Mesothelial cell of epicardium (in vitro differentiated cells): ENCODE data around the gene RAMP3. TPM values are rescaled to one million over a fixed set of nuclear protein-coding genes. Genes with fewer than 3 reads are reported as not detected.

Experiments
- DNase-seq, 2 experiments: peaks; one replicate each; pipeline ENCODE4 v3.0.0; 2021; ENCODE audit warnings: low spot score in 2 of 2; ENCODE audit not compliant: unreplicated experiment in 2 of 2
- H3K27ac Mint-ChIP-seq: 2 replicates; pipeline ENCODE4 v1.8.0; 2021; ENCODE audit warnings: mixed read lengths
- H3K27me3 Mint-ChIP-seq: 2 replicates; pipeline ENCODE4 v1.8.0; 2021; ENCODE audit warnings: low read depth, mixed read lengths
- H3K36me3 Mint-ChIP-seq: 2 replicates; pipeline ENCODE4 v1.8.0; 2021; ENCODE audit warnings: mixed read lengths
- H3K4me1 Mint-ChIP-seq: 2 replicates; pipeline ENCODE4 v1.8.0; 2021; ENCODE audit warnings: mixed read lengths
- H3K4me3 Mint-ChIP-seq: 2 replicates; pipeline ENCODE4 v1.8.0; 2021; ENCODE audit warnings: mild to moderate bottlenecking, moderate library complexity, mixed read lengths
- H3K9me3 Mint-ChIP-seq: 2 replicates; pipeline ENCODE4 v1.8.0; 2021; ENCODE audit warnings: mixed read lengths
- total RNA-seq: library from RNA; stranded (reverse); gene quantifications from 3 replicates; pipeline ENCODE4 v1.2.1, GENCODE V29; 2021
- TF ChIP-seq, protein P1 (sequence below): fragments of 200-600 bp; sonication (generic); IDR thresholded peaks from one replicate; pipeline ENCODE4 v1.5.0; 2021; ENCODE audit warnings: antibody characterized with exemption; ENCODE audit not compliant: unreplicated experiment

RAMP3 gene
- total RNA-seq, 1 donor from 2014 or later, result not detected

- Mint-ChIP-seq H3K4me1 (no peaks in the 10 kb centered on the region), H3K36me3 (no peaks in the 10 kb centered on the region), H3K9me3 (no peaks in the 10 kb centered on the region), H3K4me3 (no peak overlapping the region), H3K27me3 (peaks cover 71% of the 10 kb centered on the region), H3K27ac (no peak overlapping the region)
- TF ChIP-seq, protein P1, sequence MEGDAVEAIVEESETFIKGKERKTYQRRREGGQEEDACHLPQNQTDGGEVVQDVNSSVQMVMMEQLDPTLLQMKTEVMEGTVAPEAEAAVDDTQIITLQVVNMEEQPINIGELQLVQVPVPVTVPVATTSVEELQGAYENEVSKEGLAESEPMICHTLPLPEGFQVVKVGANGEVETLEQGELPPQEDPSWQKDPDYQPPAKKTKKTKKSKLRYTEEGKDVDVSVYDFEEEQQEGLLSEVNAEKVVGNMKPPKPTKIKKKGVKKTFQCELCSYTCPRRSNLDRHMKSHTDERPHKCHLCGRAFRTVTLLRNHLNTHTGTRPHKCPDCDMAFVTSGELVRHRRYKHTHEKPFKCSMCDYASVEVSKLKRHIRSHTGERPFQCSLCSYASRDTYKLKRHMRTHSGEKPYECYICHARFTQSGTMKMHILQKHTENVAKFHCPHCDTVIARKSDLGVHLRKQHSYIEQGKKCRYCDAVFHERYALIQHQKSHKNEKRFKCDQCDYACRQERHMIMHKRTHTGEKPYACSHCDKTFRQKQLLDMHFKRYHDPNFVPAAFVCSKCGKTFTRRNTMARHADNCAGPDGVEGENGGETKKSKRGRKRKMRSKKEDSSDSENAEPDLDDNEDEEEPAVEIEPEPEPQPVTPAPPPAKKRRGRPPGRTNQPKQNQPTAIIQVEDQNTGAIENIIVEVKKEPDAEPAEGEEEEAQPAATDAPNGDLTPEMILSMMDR, result no peak
- no peak for DNase-seq
These were observed 73.1 kb downstream of the RAMP3 start for GRCh38 chr7:45230611-45231165.

DNA sequence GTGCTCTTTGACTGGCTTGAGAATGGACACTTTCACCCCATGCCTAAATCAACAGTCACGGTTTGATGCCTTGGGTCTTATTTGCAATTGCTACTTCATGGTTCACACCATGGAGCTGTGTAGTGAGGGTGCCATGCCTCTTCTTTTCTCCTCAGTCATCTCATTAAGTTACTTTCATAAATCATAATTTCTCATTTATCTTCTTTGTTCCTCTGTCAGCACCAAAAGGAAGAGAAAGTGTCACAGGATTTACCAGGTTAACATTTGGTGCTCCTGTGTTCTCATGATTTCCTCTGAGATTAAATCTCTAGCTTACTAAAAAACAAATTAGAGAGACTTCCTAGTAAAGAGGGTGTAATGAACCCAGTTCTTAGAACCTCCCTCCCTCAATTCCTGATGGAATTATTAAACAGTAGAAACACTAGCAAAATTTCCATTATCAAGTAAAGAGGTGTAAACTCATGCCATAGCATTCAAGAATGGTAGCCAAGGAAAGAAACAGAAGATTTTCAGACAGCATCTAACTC is 75.7 kb downstream of the RAMP3 start:
- Mint-ChIP-seq H3K27me3 (peaks cover 76% of the 10 kb centered on the region), H3K36me3 (no peaks in the 10 kb centered on the region), H3K27ac (no peak overlapping the region), H3K4me1 (no peaks in the 10 kb centered on the region), H3K9me3 (no peaks in the 10 kb centered on the region), H3K4me3 (no peak overlapping the region)
- TF ChIP-seq, protein P1, result no peak
- no peak for DNase-seq

Other genes with a start within 250 kb of the RAMP3 start
- gene MYO1G, start 178.8 kb upstream of the RAMP3 start, total RNA-seq, result 0.65 to 0.69 TPM (median 0.66 TPM) in 3 replicates
- 32.3 to 35.1 TPM (median 34.1 TPM) in 3 replicates for gene CCM2, start 157.6 kb upstream of the RAMP3 start, total RNA-seq
- 9.2 to 11.4 TPM (median 10.3 TPM) in 3 replicates for gene NACAD, start 68.8 kb upstream of the RAMP3 start, total RNA-seq
- gene TBRG4, start 46.1 kb upstream of the RAMP3 start, total RNA-seq, result 61.6 to 68.1 TPM (median 63.0 TPM) in 3 replicates